K562 (cell line): ENCODE data around the gene NKX1-2. TPM values are rescaled to one million over a fixed set of nuclear protein-coding genes. Genes with fewer than 3 reads are reported as not detected.

Experiments used
- ADNP ChIP-seq: fragments of 200-800 bp; sonication (Bioruptor generic); IDR thresholded peaks from 2 replicates; pipeline ENCODE4 v1.6.1; 2016; ENCODE audit warnings: missing genetic modification characterization, missing compliant biosample characterization
- CBX1 ChIP-seq: sonication (generic); IDR thresholded peaks from 2 replicates; pipeline ENCODE4 v1.6.1; 2016; ENCODE audit warnings: antibody characterized with exemption, low read depth, mild to moderate bottlenecking
- CXXC5 ChIP-seq: fragments of 250-450 bp; sonication (Bioruptor Pico); IDR thresholded peaks from 2 replicates; pipeline ENCODE4 v1.8.0; 2022; ENCODE audit warnings: inconsistent platforms, mild to moderate bottlenecking, moderate library complexity
- FOXJ2 ChIP-seq: fragments of 200-800 bp; sonication (Bioruptor generic); IDR thresholded peaks from 2 replicates; pipeline ENCODE4 v1.6.1; 2016; ENCODE audit warnings: missing genetic modification characterization, missing compliant biosample characterization
- IFI16 ChIP-seq: fragments of 250-450 bp; sonication (Bioruptor Pico); IDR thresholded peaks from 2 replicates; pipeline ENCODE4 v2.1.2; 2022; ENCODE audit warnings: mild to moderate bottlenecking, inconsistent platforms
- NEUROD1 ChIP-seq: fragments of 150-350 bp; IDR thresholded peaks from 2 replicates; pipeline ENCODE4 v1.6.1; 2014; ENCODE audit warnings: borderline replicate concordance, low read length, low read depth; ENCODE audit not compliant: partially characterized antibody
- NFIC ChIP-seq: fragments of 450-650 bp; IDR thresholded peaks from 2 replicates; pipeline ENCODE4 v1.6.1; 2017; ENCODE audit warnings: mild to moderate bottlenecking, inconsistent platforms
- SAP30 ChIP-seq: fragments of 200-600 bp; sonication (generic); IDR thresholded peaks from 2 replicates; pipeline ENCODE4 v1.6.1; 2012; ENCODE audit warnings: borderline replicate concordance, low read depth, mild to moderate bottlenecking, moderate library complexity, low read length, control low read depth, inconsistent platforms; ENCODE audit not compliant: insufficient read depth, poor library complexity, severe bottlenecking
- SNIP1 ChIP-seq: fragments of 450-650 bp; IDR thresholded peaks from 2 replicates; pipeline ENCODE4 v1.7.1; 2017; ENCODE audit warnings: low read depth, mild to moderate bottlenecking
- SUPT5H ChIP-seq: fragments of 450-650 bp; IDR thresholded peaks from 2 replicates; pipeline ENCODE4 v1.6.1; 2016
- TFAP4 ChIP-seq: sonication (generic); formaldehyde crosslinking; IDR thresholded peaks from 2 replicates; pipeline ENCODE4 v1.8.0; 2022; ENCODE audit warnings: missing genetic modification reagents, mild to moderate bottlenecking, moderate library complexity, borderline replicate concordance
- ZFX ChIP-seq: sonication (generic); formaldehyde crosslinking; IDR thresholded peaks from 2 replicates; pipeline ENCODE4 v1.8.0; 2022; ENCODE audit warnings: mild to moderate bottlenecking, missing genetic modification reagents, moderate library complexity
- ZNF398 ChIP-seq: fragments of 250-450 bp; sonication (Bioruptor Pico); IDR thresholded peaks from 2 replicates; pipeline ENCODE4 v1.8.0; 2021; ENCODE audit warnings: moderate library complexity, mild to moderate bottlenecking, inconsistent platforms
- ZNF655 ChIP-seq: fragments of 250-450 bp; sonication (Bioruptor Pico); IDR thresholded peaks from 2 replicates; pipeline ENCODE4 v1.5.0; 2021
- ZNF707 ChIP-seq: fragments of 250-450 bp; sonication (Bioruptor Pico); conservative IDR thresholded peaks from 2 replicates; pipeline ENCODE4 v1.8.0; 2022; ENCODE audit warnings: inconsistent platforms, mild to moderate bottlenecking, moderate library complexity
- polyA plus RNA-seq, 8 experiments: library from polyadenylated mRNA; depleted of rRNA in 4 of 8; stranded (reverse) in 5 of 8; unstranded in 3 of 8; fragments of >200 nt; fragmentation: Nextera tagmentation in 2 of 8; fragmentation: Illumina TruSeq in 1 of 8; extraction: Ambion mirVana in 2 of 8; extraction: Trizol in 1 of 8; gene quantifications; 2 replicates each; pipeline versions ENCODE4 v1.2.1 to v1.2.3, GENCODE V29; 2011 to 2014; ENCODE audit warnings: inconsistent platforms in 1 of 8, missing spikeins in 1 of 8
- total RNA-seq, 7 experiments: library from RNA; depleted of rRNA in 6 of 7; stranded (reverse); fragments of >200 nt in 6 of 7; fragmentation: Illumina TruSeq in 2 of 7; extraction: Trizol in 2 of 7; gene quantifications; 2 replicates each; pipeline versions ENCODE4 v1.2.1 to v1.2.3, GENCODE V29; 2011 to 2021; ENCODE audit warnings: low replicate concordance in 1 of 7
- TF ChIP-seq, protein P1 (sequence below): sonication (generic); formaldehyde crosslinking; IDR thresholded peaks from 2 replicates; pipeline ENCODE4 v1.8.0; 2023; ENCODE audit warnings: mild to moderate bottlenecking, missing genetic modification reagents

Gene NKX1-2
- total and polyA plus RNA-seq, 9 of the 15 experiments (the other 6 are each of a cell fraction or from before 2014, with no cell fraction given) = not detected

GRCh38 chr10:124418726-124419501 lies 30.9 kb downstream of the NKX1-2 start, which contains the start of gene OAT (continued):
- TF ChIP-seq ZNF398 (no peak), CBX1 (peak; percentile 17; the same call in 1 of the 2 replicates), SUPT5H (peak; percentile 88), SAP30 (peak; percentile 49), ZNF707 (CRISPR knock-in tag) (no peak), TFAP4 (CRISPR knock-in tag) (peak; percentile 47), NFIC (peak; percentile 21; the same call in 1 of the 2 replicates), SNIP1 (no peak), CXXC5 (CRISPR knock-in tag) (peak; percentile 75), ZNF655 (CRISPR knock-in tag) (no peak), ADNP (tag) (no peak), IFI16 (CRISPR knock-in tag) (no peak), ZFX (CRISPR knock-in tag) (peak; percentile 51), NEUROD1 (peak; percentile 44), FOXJ2 (0 out of 2 replicates have a peak, but pooled peaks have one; percentile 28)
- TF ChIP-seq, protein P1, sequence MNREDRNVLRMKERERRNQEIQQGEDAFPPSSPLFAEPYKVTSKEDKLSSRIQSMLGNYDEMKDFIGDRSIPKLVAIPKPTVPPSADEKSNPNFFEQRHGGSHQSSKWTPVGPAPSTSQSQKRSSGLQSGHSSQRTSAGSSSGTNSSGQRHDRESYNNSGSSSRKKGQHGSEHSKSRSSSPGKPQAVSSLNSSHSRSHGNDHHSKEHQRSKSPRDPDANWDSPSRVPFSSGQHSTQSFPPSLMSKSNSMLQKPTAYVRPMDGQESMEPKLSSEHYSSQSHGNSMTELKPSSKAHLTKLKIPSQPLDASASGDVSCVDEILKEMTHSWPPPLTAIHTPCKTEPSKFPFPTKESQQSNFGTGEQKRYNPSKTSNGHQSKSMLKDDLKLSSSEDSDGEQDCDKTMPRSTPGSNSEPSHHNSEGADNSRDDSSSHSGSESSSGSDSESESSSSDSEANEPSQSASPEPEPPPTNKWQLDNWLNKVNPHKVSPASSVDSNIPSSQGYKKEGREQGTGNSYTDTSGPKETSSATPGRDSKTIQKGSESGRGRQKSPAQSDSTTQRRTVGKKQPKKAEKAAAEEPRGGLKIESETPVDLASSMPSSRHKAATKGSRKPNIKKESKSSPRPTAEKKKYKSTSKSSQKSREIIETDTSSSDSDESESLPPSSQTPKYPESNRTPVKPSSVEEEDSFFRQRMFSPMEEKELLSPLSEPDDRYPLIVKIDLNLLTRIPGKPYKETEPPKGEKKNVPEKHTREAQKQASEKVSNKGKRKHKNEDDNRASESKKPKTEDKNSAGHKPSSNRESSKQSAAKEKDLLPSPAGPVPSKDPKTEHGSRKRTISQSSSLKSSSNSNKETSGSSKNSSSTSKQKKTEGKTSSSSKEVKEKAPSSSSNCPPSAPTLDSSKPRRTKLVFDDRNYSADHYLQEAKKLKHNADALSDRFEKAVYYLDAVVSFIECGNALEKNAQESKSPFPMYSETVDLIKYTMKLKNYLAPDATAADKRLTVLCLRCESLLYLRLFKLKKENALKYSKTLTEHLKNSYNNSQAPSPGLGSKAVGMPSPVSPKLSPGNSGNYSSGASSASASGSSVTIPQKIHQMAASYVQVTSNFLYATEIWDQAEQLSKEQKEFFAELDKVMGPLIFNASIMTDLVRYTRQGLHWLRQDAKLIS (CRISPR knock-in tag) = no peak
